CD8-positive, alpha-beta memory T cell (primary cell): ENCODE data around the gene ZNF621. TPM values are rescaled to one million over a fixed set of nuclear protein-coding genes. Genes with fewer than 3 reads are reported as not detected.
A peak's percentile ranks its signal among the peaks of the same experiment; 100 is the strongest.

ENCODE experiments used
- CTCF ChIA-PET: fragments of 350-600 bp; sonication (Branson Sonifier 250); formaldehyde crosslinking; loops from one replicate; lab custom pipeline; 2021; ENCODE audit warnings: antibody characterized with exemption; lab: Charles Lee
- POLR2A ChIA-PET: fragments of 350-600 bp; sonication (Branson Sonifier 250); formaldehyde crosslinking; loops from one replicate; lab custom pipeline; 2021; ENCODE audit warnings: antibody characterized with exemption; lab: Charles Lee
- DNase-seq, 5 donors: peaks; one replicate each; pipeline versions ENCODE4 v3.0.0 to v3.0.0-alpha.2; 2020 to 2022; ENCODE audit warnings: mixed read lengths in 1 of 5
- H3K27ac ChIP-seq: one replicate; pipeline ENCODE4 v1.7.0; 2013; ENCODE audit warnings: low read depth, mild to moderate bottlenecking, low read length, moderate library complexity
- H3K27me3 ChIP-seq: 2 replicates; pipeline ENCODE4 v1.7.0; 2013; ENCODE audit warnings: low read length, mild to moderate bottlenecking; ENCODE audit not compliant: insufficient read depth, poor library complexity, severe bottlenecking
- H3K36me3 ChIP-seq: 2 replicates; pipeline ENCODE4 v1.7.0; 2013; ENCODE audit warnings: mild to moderate bottlenecking, low read length, moderate library complexity; ENCODE audit not compliant: insufficient read depth
- H3K4me1 ChIP-seq: 2 replicates; pipeline ENCODE4 v1.7.0; 2013; ENCODE audit warnings: mild to moderate bottlenecking, low read length, moderate library complexity; ENCODE audit not compliant: insufficient read depth
- H3K4me3 ChIP-seq: 2 replicates; pipeline ENCODE4 v1.7.0; 2013; ENCODE audit warnings: mild to moderate bottlenecking, low read length
- H3K9me3 ChIP-seq: 2 replicates; pipeline ENCODE4 v1.7.0; 2013; ENCODE audit warnings: mild to moderate bottlenecking, low read length
- H3K27ac Mint-ChIP-seq, 8 donors: one replicate each; pipeline ENCODE4 v1.8.0; 2020 to 2021; ENCODE audit warnings: mixed read lengths in 8 of 8, mild to moderate bottlenecking in 6 of 8, inconsistent platforms in 3 of 8, moderate library complexity in 3 of 8
- H3K27me3 Mint-ChIP-seq, 2 donors: one replicate each; pipeline ENCODE4 v1.8.0; 2020 to 2021; ENCODE audit warnings: mixed read lengths in 2 of 2, mild to moderate bottlenecking in 1 of 2, moderate library complexity in 1 of 2
- H3K36me3 Mint-ChIP-seq, 3 donors: one replicate each; pipeline ENCODE4 v1.8.0; 2020 to 2021; ENCODE audit warnings: mixed read lengths in 3 of 3, inconsistent platforms in 1 of 3, mild to moderate bottlenecking in 1 of 3
- H3K4me1 Mint-ChIP-seq, 3 donors: one replicate each; pipeline ENCODE4 v1.8.0; 2020 to 2021; ENCODE audit warnings: mixed read lengths in 3 of 3, inconsistent platforms in 1 of 3, mild to moderate bottlenecking in 1 of 3
- H3K4me3 Mint-ChIP-seq, 7 donors: one replicate each; pipeline ENCODE4 v1.8.0; 2020 to 2021; ENCODE audit warnings: mixed read lengths in 7 of 7, mild to moderate bottlenecking in 6 of 7, moderate library complexity in 4 of 7, inconsistent platforms in 2 of 7
- H3K9me3 Mint-ChIP-seq, 5 donors: one replicate each; pipeline ENCODE4 v1.8.0; 2020 to 2022; ENCODE audit warnings: mixed read lengths in 5 of 5, mild to moderate bottlenecking in 3 of 5, moderate library complexity in 2 of 5, inconsistent platforms in 1 of 5
- polyA plus RNA-seq: library from polyadenylated mRNA; unstranded; fragments of 300-500 nt; fragmentation: Illumina TruSeq; gene quantifications from one replicate; pipeline ENCODE4 v1.2.3, GENCODE V29; 2021
- total RNA-seq, 2 experiments: library from RNA; stranded (reverse); gene quantifications; one replicate each; pipeline ENCODE4 v1.2.3, GENCODE V29; 2021

The ZNF621 gene
- total and polyA plus RNA-seq, 3 experiments from 2014 or later, result 3.2 to 22.5 (median 20.7) TPM

DNA sequence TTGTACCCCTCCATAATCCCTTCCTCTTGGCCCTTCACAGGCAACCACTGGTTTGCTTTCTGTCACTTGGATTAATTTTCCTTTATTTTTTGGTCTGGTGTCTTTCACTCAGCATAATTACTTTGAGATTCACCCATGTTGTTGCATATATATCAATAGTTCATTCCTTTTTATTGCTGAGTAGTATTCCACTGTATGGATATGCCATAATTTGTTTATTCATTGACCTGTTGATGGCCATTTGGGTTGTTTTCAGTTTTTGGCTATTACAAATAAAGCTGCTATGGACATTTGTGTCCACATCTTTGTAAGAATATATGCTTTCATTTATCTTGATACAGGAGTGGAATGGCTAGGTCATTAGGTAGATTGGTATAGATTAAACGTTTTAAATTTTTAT lies 5.9 kb upstream of the ZNF621 start:
- Mint-ChIP-seq H3K27me3 (no peaks in the 10 kb centered on the region), H3K9me3 (no peaks in the 10 kb centered on the region), H3K36me3 (peaks cover 11 to 29% (median 14%) of the 10 kb centered on the region in 3 donors), H3K4me3 (no peak overlapping the region), H3K4me1 (peaks cover 0 to 3% (median 0%) of the 10 kb centered on the region in 3 donors), H3K27ac (no peak overlapping the region)
- ChIA-PET POLR2A (no interaction called here), CTCF (no interaction called here)
- DNase-seq, result no peak
- no peaks in the 10 kb centered on the region for H3K4me1 ChIP-seq
- H3K4me3 ChIP-seq, result no peak overlapping the region
- no peaks in the 10 kb centered on the region for H3K27me3 ChIP-seq
- H3K9me3 ChIP-seq, result no peaks in the 10 kb centered on the region
- H3K27ac ChIP-seq, result no peak overlapping the region
- H3K36me3 ChIP-seq, result no peaks in the 10 kb centered on the region

DNA sequence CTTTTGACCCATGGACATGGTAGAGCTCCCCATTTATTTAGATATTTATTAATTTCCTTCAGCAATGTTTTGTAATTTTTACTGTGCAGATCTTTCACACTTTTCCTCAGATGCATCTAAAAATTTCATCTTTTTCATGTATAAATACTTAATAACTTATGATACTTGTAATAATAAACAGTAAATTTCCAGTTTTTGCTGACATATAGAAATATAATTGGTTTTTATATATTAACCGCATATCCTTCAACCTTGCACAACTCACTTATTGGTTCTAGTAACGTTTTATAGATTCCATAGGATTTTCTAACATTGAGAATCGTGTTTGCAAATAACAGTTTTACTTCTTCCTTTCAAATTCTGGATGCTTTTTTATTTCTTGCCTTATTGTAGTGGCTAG lies 3.5 kb upstream of the ZNF621 start:
- Mint-ChIP-seq H3K4me1 (peaks cover 16 to 22% (median 18%) of the 10 kb centered on the region in 3 donors), H3K9me3 (no peaks in the 10 kb centered on the region), H3K27me3 (no peaks in the 10 kb centered on the region), H3K27ac (no peak overlapping the region), H3K4me3 (peak overlapping the region in 1 of 7 donors; percentile 92), H3K36me3 (peaks cover 2 to 19% (median 7%) of the 10 kb centered on the region in 3 donors)
- Histone ChIP-seq H3K4me1 (peaks cover 12% of the 10 kb centered on the region), H3K36me3 (no peaks in the 10 kb centered on the region), H3K27ac (no peak overlapping the region), H3K9me3 (no peaks in the 10 kb centered on the region), H3K27me3 (no peaks in the 10 kb centered on the region), H3K4me3 (no peak overlapping the region)
- DNase-seq, result no peak
- CTCF ChIA-PET, result no interaction called here
- POLR2A ChIA-PET, result no interaction called here

DNA sequence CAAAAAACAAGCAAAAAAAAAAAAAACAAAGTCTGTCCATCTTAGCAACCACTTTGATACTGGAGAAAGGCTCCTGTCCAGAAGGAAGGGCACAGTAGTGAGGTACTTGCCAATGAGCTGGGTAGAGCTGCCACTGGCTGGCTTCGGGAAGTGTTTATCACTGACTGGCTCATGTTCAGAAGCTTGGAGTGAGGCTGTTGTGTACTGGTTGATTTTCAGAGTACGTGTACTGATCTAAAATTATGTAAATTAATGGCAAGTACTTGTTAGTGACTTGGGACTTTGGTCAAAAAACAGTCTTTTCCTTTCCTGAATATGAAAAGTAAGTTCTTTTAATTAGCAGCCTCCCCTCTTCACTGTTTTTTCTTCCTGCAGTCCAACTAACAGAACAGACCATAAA lies 979 bp upstream of the ZNF621 start:
- H3K4me1 Mint-ChIP-seq, result peaks cover 23 to 38% (median 35%) of the 10 kb centered on the region in 3 donors
- CTCF ChIA-PET, result interaction anchor here (1.0 to 1.5 kb wide), 5 partner anchors 18 to 215 kb away, joined by 3 to 8 read pairs (median 4); partner anchors contain the start of genes EIF1B, RPL14 and ZNF620
- peaks cover 7 to 30% (median 14%) of the 10 kb centered on the region in 3 donors for H3K36me3 Mint-ChIP-seq
- no peaks in the 10 kb centered on the region for H3K36me3 ChIP-seq
- H3K9me3 ChIP-seq, result no peaks in the 10 kb centered on the region
- no peaks in the 10 kb centered on the region for H3K9me3 Mint-ChIP-seq
- H3K27ac Mint-ChIP-seq, result peak overlapping the region; percentile 76 to 99 (median 94)
- H3K27me3 ChIP-seq, result no peaks in the 10 kb centered on the region
- DNase-seq, result no peak
- H3K27ac ChIP-seq, result no peak overlapping the region
- H3K4me1 ChIP-seq, result peaks cover 15% of the 10 kb centered on the region
- no peaks in the 10 kb centered on the region for H3K27me3 Mint-ChIP-seq
- no peak overlapping the region for H3K4me3 ChIP-seq
- POLR2A ChIA-PET, result interaction anchor here (0.6 to 2.8 kb wide), 5 partner anchors 18 to 71 kb away, joined by 3 to 15 read pairs (median 6); partner anchors contain the start of genes RPL14 and ZNF620
- H3K4me3 Mint-ChIP-seq, result peak overlapping the region; percentile 89 to 97 (median 95)

DNA sequence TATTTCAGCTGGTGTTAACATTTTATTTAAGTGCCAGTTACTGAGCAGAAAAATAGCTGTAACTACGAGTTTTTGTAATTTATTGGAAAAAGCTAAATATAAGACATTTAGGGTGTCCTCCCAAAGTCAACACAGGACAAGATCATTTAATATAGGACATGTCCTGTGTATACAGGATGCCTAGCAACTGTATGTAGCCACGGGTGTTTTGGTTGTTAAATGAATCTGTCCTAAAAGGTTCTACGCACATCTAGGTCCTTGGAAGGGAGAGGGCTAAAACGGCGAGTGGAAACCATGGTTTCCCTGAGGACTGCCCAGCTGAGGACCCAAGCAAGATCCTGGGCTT lies 565 bp upstream of the ZNF621 start:
- H3K27ac ChIP-seq, result peak overlapping the region; percentile 86
- Mint-ChIP-seq H3K27ac (peak overlapping the region; percentile 76 to 99 (median 94)), H3K4me3 (peak overlapping the region; percentile 89 to 97 (median 95)), H3K4me1 (peaks cover 24 to 40% (median 35%) of the 10 kb centered on the region in 3 donors), H3K27me3 (no peaks in the 10 kb centered on the region), H3K36me3 (peaks cover 10 to 33% (median 14%) of the 10 kb centered on the region in 3 donors), H3K9me3 (no peaks in the 10 kb centered on the region)
- H3K36me3 ChIP-seq, result no peaks in the 10 kb centered on the region
- ChIA-PET CTCF (interaction anchor here (1.0 to 1.5 kb wide), 6 partner anchors 19 to 215 kb away, joined by 3 to 8 read pairs (median 4); partner anchors contain the start of genes EIF1B, RPL14 and ZNF620), POLR2A (interaction anchor here (0.6 to 2.8 kb wide), 5 partner anchors 18 to 71 kb away, joined by 3 to 15 read pairs (median 6); partner anchors contain the start of genes RPL14 and ZNF620)
- no peaks in the 10 kb centered on the region for H3K27me3 ChIP-seq
- H3K4me3 ChIP-seq, result peak overlapping the region; percentile 79
- no peak for DNase-seq
- peaks cover 15% of the 10 kb centered on the region for H3K4me1 ChIP-seq
- no peaks in the 10 kb centered on the region for H3K9me3 ChIP-seq

GRCh38 chr3:40528426-40528825 lies 3.7 kb downstream of the ZNF621 start:
- H3K36me3 ChIP-seq, result peaks cover 28% of the 10 kb centered on the region

GRCh38 chr3:40532252-40532651 lies 7.5 kb downstream of the ZNF621 start:
- no peak overlapping the region for H3K4me3 Mint-ChIP-seq

More at GRCh38 chr3:40528426-40528825, 3.7 kb downstream of the ZNF621 start:
- Histone ChIP-seq H3K4me3 (no peak overlapping the region), H3K27ac (no peak overlapping the region), H3K27me3 (no peaks in the 10 kb centered on the region), H3K4me1 (peaks cover 15% of the 10 kb centered on the region), H3K9me3 (no peaks in the 10 kb centered on the region)
- peak overlapping the region in 2 of 8 donors; percentile 6 to 15 for H3K27ac Mint-ChIP-seq
- H3K4me3 Mint-ChIP-seq, result peak overlapping the region in 1 of 7 donors; percentile 34
- H3K9me3 Mint-ChIP-seq, result peaks cover 0 to 11% (median 9%) of the 10 kb centered on the region in 5 donors
- H3K4me1 Mint-ChIP-seq, result peaks cover 24 to 40% (median 35%) of the 10 kb centered on the region in 3 donors
- ChIA-PET POLR2A (no interaction called here), CTCF (interaction anchor here (0.9 kb wide), 1 partner anchor 9 kb away, joined by 3 read pairs; no protein-coding TSS in a partner anchor)
- H3K27me3 Mint-ChIP-seq, result peaks cover 0 to 1% of the 10 kb centered on the region in 2 donors
- no peak for DNase-seq
- H3K36me3 Mint-ChIP-seq, result peaks cover 37 to 74% (median 50%) of the 10 kb centered on the region in 3 donors

GRCh38 chr3:40534283-40534682 lies 9.5 kb downstream of the ZNF621 start:
- H3K9me3 Mint-ChIP-seq, result peaks cover 2 to 35% (median 20%) of the 10 kb centered on the region in 5 donors

More at GRCh38 chr3:40532252-40532651, 7.5 kb downstream of the ZNF621 start:
- Mint-ChIP-seq H3K36me3 (peaks cover 42 to 91% (median 80%) of the 10 kb centered on the region in 3 donors), H3K27ac (no peak overlapping the region), H3K9me3 (peaks cover 0 to 18% (median 9%) of the 10 kb centered on the region in 5 donors), H3K4me1 (peaks cover 5 to 16% (median 6%) of the 10 kb centered on the region in 3 donors), H3K27me3 (peaks cover 0 to 1% of the 10 kb centered on the region in 2 donors)
- no peaks in the 10 kb centered on the region for H3K4me1 ChIP-seq
- no peaks in the 10 kb centered on the region for H3K9me3 ChIP-seq
- CTCF ChIA-PET, result no interaction called here
- DNase-seq, result no peak
- no peak overlapping the region for H3K27ac ChIP-seq
- POLR2A ChIA-PET, result no interaction called here
- no peak overlapping the region for H3K4me3 ChIP-seq
- peaks cover 33% of the 10 kb centered on the region for H3K36me3 ChIP-seq
- no peaks in the 10 kb centered on the region for H3K27me3 ChIP-seq

DNA sequence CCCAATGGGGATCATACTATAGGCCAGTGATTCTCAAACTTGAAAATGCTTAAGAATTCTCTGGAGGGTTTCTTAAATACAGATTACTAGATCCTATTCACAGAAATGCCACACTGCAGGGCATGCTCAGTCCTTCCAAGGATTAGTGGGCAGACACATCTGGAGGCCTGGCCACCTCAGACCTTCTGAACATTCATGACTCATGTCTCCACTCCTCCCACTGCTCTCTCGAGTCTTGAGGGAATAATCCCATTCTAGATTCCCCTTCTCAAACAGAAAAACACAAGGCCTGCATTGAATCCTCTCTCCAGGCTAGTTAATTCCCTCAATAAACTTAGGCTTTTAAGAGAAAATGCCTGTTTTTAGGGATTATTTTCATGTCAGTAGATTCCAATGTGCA lies 22.1 kb downstream of the ZNF621 start:
- no peak overlapping the region for H3K4me3 ChIP-seq
- H3K36me3 Mint-ChIP-seq, result peaks cover 0 to 8% (median 0%) of the 10 kb centered on the region in 3 donors
- H3K27ac Mint-ChIP-seq, result no peak overlapping the region
- H3K27me3 Mint-ChIP-seq, result peaks cover 4 to 7% of the 10 kb centered on the region in 2 donors
- H3K4me3 Mint-ChIP-seq, result no peak overlapping the region
- H3K9me3 Mint-ChIP-seq, result peaks cover 0 to 4% (median 0%) of the 10 kb centered on the region in 5 donors
- CTCF ChIA-PET, result no interaction called here
- H3K36me3 ChIP-seq, result no peaks in the 10 kb centered on the region
- H3K27ac ChIP-seq, result no peak overlapping the region
- no peaks in the 10 kb centered on the region for H3K9me3 ChIP-seq
- H3K27me3 ChIP-seq, result no peaks in the 10 kb centered on the region
- DNase-seq, result no peak
- no peaks in the 10 kb centered on the region for H3K4me1 Mint-ChIP-seq
- POLR2A ChIA-PET, result no interaction called here
- H3K4me1 ChIP-seq, result no peaks in the 10 kb centered on the region

More at GRCh38 chr3:40534283-40534682, 9.5 kb downstream of the ZNF621 start:
- Mint-ChIP-seq H3K4me1 (no peaks in the 10 kb centered on the region), H3K36me3 (peaks cover 47 to 90% (median 88%) of the 10 kb centered on the region in 3 donors), H3K27ac (no peak overlapping the region), H3K27me3 (peaks cover 0 to 1% of the 10 kb centered on the region in 2 donors), H3K4me3 (no peak overlapping the region)
- ChIA-PET CTCF (no interaction called here), POLR2A (no interaction called here)
- H3K4me3 ChIP-seq, result no peak overlapping the region
- H3K4me1 ChIP-seq, result no peaks in the 10 kb centered on the region
- DNase-seq, result no peak
- H3K27me3 ChIP-seq, result no peaks in the 10 kb centered on the region
- H3K27ac ChIP-seq, result no peak overlapping the region
- peaks cover 33% of the 10 kb centered on the region for H3K36me3 ChIP-seq
- H3K9me3 ChIP-seq, result no peaks in the 10 kb centered on the region
